Thyroid gland (tissue), 4 donors: ENCODE results near the gene ZNF629.
A peak's percentile ranks its signal among the peaks of the same experiment; 100 is the strongest.

Source experiments
- CTCF ChIP-seq, 6 experiments: fragments of 200-600 bp in 3 of 6; fragments of 450-650 bp in 3 of 6; sonication (generic) in 3 of 6; IDR thresholded peaks; one replicate each; pipeline ENCODE4 v1.5.1; 2016 to 2019; ENCODE audit warnings: antibody characterized with exemption in 6 of 6, mild to moderate bottlenecking in 2 of 6, inconsistent platforms in 1 of 6, moderate library complexity in 1 of 6
- POLR2A ChIP-seq, 2 donors: fragments of 450-650 bp; IDR thresholded peaks; one replicate each; pipeline ENCODE4 v1.6.1; 2017; ENCODE audit warnings: antibody characterized with exemption in 2 of 2, mild to moderate bottlenecking in 2 of 2, moderate library complexity in 1 of 2

- TF ChIP-seq CTCF (IDR thresholded peaks at IDR 0.05), result peak in 3 of 6 experiments; percentile 12 to 24 (median 17)
- TF ChIP-seq POLR2A (IDR thresholded peaks at IDR 0.05), result no peak
Measured at GRCh38 chr16:30829130-30830071, 42.4 kb upstream of the ZNF629 start.
